Measurements from ENCODE around the gene OBSL1. TPM values are rescaled to one million over a fixed set of nuclear protein-coding genes. Genes with fewer than 3 reads are reported as not detected.

Gene OBSL1
- total and polyA plus RNA-seq, 2 donors (not counting 1 experiment from before 2014, with no cell fraction given) = not detected

DNA sequence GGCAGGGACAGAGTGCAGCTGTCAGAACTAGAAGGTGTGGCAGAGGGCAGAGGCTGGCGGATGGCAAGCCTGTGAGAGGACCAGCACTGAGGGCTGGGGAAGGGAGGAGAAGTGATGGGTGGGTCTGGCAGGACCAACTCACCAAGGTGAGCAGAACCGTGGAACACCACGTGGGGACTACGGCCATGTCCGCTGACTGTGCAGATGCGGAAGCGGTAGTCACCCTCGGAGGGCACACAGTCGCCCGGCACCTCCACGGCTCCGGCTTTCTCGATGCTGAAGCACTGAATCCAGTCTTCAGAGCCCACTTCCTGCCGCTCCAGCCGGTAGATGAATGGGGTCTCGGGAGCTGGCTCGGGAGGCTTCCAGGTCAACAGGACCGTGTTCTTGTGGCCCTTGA lies 4.2 kb downstream of the OBSL1 start:
- Histone ChIP-seq H3K4me2 (replicated peaks; ENCODE audit: low read depth, low read length, poor library complexity, severe bottlenecking) (no peak overlapping the region), H4K20me1 (ENCODE audit: control insufficient read depth, insufficient read depth, low read length, poor library complexity, severe bottlenecking) (no peaks in the 10 kb centered on the region), H3K4me1 (ENCODE audit: control insufficient read depth in 2 of 2, insufficient read depth in 2 of 2, low read length in 2 of 2) (peaks cover 4 to 12% of the 10 kb centered on the region in 2 donors), H3K9ac (ENCODE audit: low read length) (no peak overlapping the region), H3K9me3 (ENCODE audit: control extremely low read depth in 1 of 3, control insufficient read depth in 2 of 3, insufficient read depth in 1 of 3, low read length in 2 of 3) (peaks cover 0 to 4% (median 0%) of the 10 kb centered on the region in 3 donors), H3K36me3 (replicated peaks in 1 of 2; ENCODE audit: control extremely low read depth in 1 of 2, control insufficient read depth in 1 of 2, extremely low read depth in 1 of 2, insufficient read depth in 2 of 2, low read length in 1 of 2) (no peaks in the 10 kb centered on the region), H3K4me3 (ENCODE audit: control extremely low read depth in 1 of 5, extremely low read depth in 1 of 5, insufficient read depth in 1 of 5, low read depth in 2 of 5, low read length in 4 of 5) (no peak overlapping the region), H3K27me3 (replicated peaks in 1 of 4; ENCODE audit: control extremely low read depth in 1 of 4, control insufficient read depth in 3 of 4, insufficient read depth in 4 of 4, low read length in 3 of 4) (peaks cover 0 to 25% (median 9%) of the 10 kb centered on the region in 4 experiments), H2AFZ (ENCODE audit: insufficient read depth, low read depth, low read length, poor library complexity, severe bottlenecking) (no peak overlapping the region), H3K27ac (ENCODE audit: low read length in 2 of 2) (no peak overlapping the region), H3K79me2 (ENCODE audit: control insufficient read depth, insufficient read depth, low read length) (no peaks in the 10 kb centered on the region)
- DNase-seq (no peak), ATAC-seq (ENCODE audit: low read depth) (no peak)
- no peak overlapping the region for H3K4me3 Mint-ChIP-seq
- POLR2A ChIA-PET = no interaction called here
- no peak overlapping the region for H3K27ac Mint-ChIP-seq
- WGBS (ENCODE audit: insufficient coverage) = 98% methylated on average over 18 of the region's 18 CpGs
- H3K4me1 Mint-ChIP-seq = peaks cover 6% of the 10 kb centered on the region
- H3K27me3 Mint-ChIP-seq = peaks cover 51% of the 10 kb centered on the region
- intact Hi-C loops (cut with micrococcal nuclease) = no loop called here
- CTCF ChIA-PET = no interaction called here
- H3K9me3 Mint-ChIP-seq (ENCODE audit: insufficient read depth) = no peaks in the 10 kb centered on the region
- TF ChIP-seq, protein P1, sequence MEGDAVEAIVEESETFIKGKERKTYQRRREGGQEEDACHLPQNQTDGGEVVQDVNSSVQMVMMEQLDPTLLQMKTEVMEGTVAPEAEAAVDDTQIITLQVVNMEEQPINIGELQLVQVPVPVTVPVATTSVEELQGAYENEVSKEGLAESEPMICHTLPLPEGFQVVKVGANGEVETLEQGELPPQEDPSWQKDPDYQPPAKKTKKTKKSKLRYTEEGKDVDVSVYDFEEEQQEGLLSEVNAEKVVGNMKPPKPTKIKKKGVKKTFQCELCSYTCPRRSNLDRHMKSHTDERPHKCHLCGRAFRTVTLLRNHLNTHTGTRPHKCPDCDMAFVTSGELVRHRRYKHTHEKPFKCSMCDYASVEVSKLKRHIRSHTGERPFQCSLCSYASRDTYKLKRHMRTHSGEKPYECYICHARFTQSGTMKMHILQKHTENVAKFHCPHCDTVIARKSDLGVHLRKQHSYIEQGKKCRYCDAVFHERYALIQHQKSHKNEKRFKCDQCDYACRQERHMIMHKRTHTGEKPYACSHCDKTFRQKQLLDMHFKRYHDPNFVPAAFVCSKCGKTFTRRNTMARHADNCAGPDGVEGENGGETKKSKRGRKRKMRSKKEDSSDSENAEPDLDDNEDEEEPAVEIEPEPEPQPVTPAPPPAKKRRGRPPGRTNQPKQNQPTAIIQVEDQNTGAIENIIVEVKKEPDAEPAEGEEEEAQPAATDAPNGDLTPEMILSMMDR (IDR thresholded peaks at IDR 0.05) = no peak
- no peak for TF ChIP-seq EZH2 (IDR thresholded peaks at IDR 0.05; ENCODE audit: borderline replicate concordance, insufficient read depth, low read depth, low read length, poor library complexity, severe bottlenecking)

DNA sequence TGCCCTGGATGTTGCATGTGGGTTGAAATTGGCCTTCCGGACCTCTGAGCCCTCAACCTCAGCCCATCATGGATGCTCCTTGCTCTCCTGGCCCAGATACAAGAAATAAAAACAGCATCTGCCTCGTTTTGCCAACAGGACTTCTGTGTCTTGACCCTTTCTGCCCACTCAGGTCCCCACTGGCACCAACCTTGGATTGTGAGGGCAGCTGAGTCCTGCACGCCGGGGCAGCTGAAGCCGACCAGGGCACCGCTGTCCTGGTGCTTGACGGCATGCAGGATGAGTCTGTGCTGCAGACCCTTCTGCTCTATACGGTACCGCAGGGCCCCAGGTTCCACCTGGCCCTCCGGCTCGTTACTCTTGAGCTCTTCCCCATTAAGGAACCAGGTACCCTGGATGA lies 4.7 kb downstream of the OBSL1 start:
- H3K27ac Mint-ChIP-seq = no peak overlapping the region
- no peak overlapping the region for H3K4me2 ChIP-seq (replicated peaks; ENCODE audit: low read depth, low read length, poor library complexity, severe bottlenecking)
- H3K79me2 ChIP-seq (ENCODE audit: control insufficient read depth, insufficient read depth, low read length) = no peaks in the 10 kb centered on the region
- CTCF ChIA-PET = no interaction called here
- no peak overlapping the region for H3K9ac ChIP-seq (ENCODE audit: low read length)
- TF ChIP-seq, protein P1 (IDR thresholded peaks at IDR 0.05) = no peak
- no peak for TF ChIP-seq EZH2 (IDR thresholded peaks at IDR 0.05; ENCODE audit: borderline replicate concordance, insufficient read depth, low read depth, low read length, poor library complexity, severe bottlenecking)
- no peaks in the 10 kb centered on the region for H3K9me3 Mint-ChIP-seq (ENCODE audit: insufficient read depth)
- peaks cover 0 to 20% (median 7%) of the 10 kb centered on the region in 4 experiments for H3K27me3 ChIP-seq (replicated peaks in 1 of 4; ENCODE audit: control extremely low read depth in 1 of 4, control insufficient read depth in 3 of 4, insufficient read depth in 4 of 4, low read length in 3 of 4)
- no peak overlapping the region for H2AFZ ChIP-seq (ENCODE audit: insufficient read depth, low read depth, low read length, poor library complexity, severe bottlenecking)
- H3K27me3 Mint-ChIP-seq = peaks cover 46% of the 10 kb centered on the region
- H3K4me1 ChIP-seq (ENCODE audit: control insufficient read depth in 2 of 2, insufficient read depth in 2 of 2, low read length in 2 of 2) = peaks cover 4 to 11% of the 10 kb centered on the region in 2 donors
- no peaks in the 10 kb centered on the region for H4K20me1 ChIP-seq (ENCODE audit: control insufficient read depth, insufficient read depth, low read length, poor library complexity, severe bottlenecking)
- DNase-seq = no peak
- intact Hi-C loops (cut with micrococcal nuclease) = no loop called here
- H3K9me3 ChIP-seq (ENCODE audit: control extremely low read depth in 1 of 3, control insufficient read depth in 2 of 3, insufficient read depth in 1 of 3, low read length in 2 of 3) = peaks cover 0 to 4% (median 0%) of the 10 kb centered on the region in 3 donors
- no peak overlapping the region for H3K4me3 ChIP-seq (ENCODE audit: control extremely low read depth in 1 of 5, extremely low read depth in 1 of 5, insufficient read depth in 1 of 5, low read depth in 2 of 5, low read length in 4 of 5)
- no peak for ATAC-seq (ENCODE audit: low read depth)
- POLR2A ChIA-PET = no interaction called here
- H3K36me3 ChIP-seq (replicated peaks in 1 of 2; ENCODE audit: control extremely low read depth in 1 of 2, control insufficient read depth in 1 of 2, extremely low read depth in 1 of 2, insufficient read depth in 2 of 2, low read length in 1 of 2) = no peaks in the 10 kb centered on the region
- 92% methylated on average over 11 of the region's 11 CpGs for WGBS (ENCODE audit: insufficient coverage)
- no peak overlapping the region for H3K4me3 Mint-ChIP-seq
- H3K27ac ChIP-seq (ENCODE audit: low read length in 2 of 2) = no peak overlapping the region
- H3K4me1 Mint-ChIP-seq = peaks cover 4% of the 10 kb centered on the region
